Left ventricle myocardium inferior (tissue), 1 donor: ENCODE measurements around the gene EBPL. TPM values are rescaled to one million over a fixed set of nuclear protein-coding genes. Genes with fewer than 3 reads are reported as not detected.

ENCODE experiments used
- DNase-seq: peaks from one replicate; pipeline ENCODE4 v3.0.0-alpha.2; 2020
- H3K27ac ChIP-seq: fragments of 200-600 bp; replicated peaks from 2 replicates; pipeline ENCODE4 v1.8.0; 2021
- H3K27me3 ChIP-seq: fragments of 200-600 bp; 2 replicates; pipeline ENCODE4 v1.8.0; 2021; ENCODE audit warnings: low read depth
- H3K36me3 ChIP-seq: fragments of 200-600 bp; 2 replicates; pipeline ENCODE4 v1.8.0; 2021
- H3K4me1 ChIP-seq: fragments of 200-600 bp; 2 replicates; pipeline ENCODE4 v1.8.0; 2021
- H3K4me3 ChIP-seq: fragments of 200-600 bp; 2 replicates; pipeline ENCODE4 v1.8.0; 2021; ENCODE audit warnings: mild to moderate bottlenecking, moderate library complexity
- H3K9me3 ChIP-seq: fragments of 200-600 bp; replicated peaks from 2 replicates; pipeline ENCODE4 v1.8.0; 2021
- intact Hi-C: fragments of 100-400 bp; cut with micrococcal nuclease; formaldehyde crosslinking; loops from one replicate; pipeline ENCODE4 v1.11.0; 2022
- total RNA-seq: library from RNA; stranded (reverse); fragmentation: NEBNext Ultra II Directional; extraction: Animal tissue kit (Norgen Biotek cat#: 25700); gene quantifications from one replicate; pipeline ENCODE4 v1.2.1, GENCODE V29; 2021
- TF ChIP-seq, protein P1 (sequence below): fragments of 200-600 bp; IDR thresholded peaks from 2 replicates; pipeline ENCODE4 v1.8.0; 2021; ENCODE audit warnings: antibody characterized with exemption, mild to moderate bottlenecking, borderline replicate concordance
- donor health status: DM: no; HTN: yes; CAD: no; lungs with severe emphysema.

Gene EBPL
- total RNA-seq, 1 donor from 2014 or later, result 6.0 TPM

DNA sequence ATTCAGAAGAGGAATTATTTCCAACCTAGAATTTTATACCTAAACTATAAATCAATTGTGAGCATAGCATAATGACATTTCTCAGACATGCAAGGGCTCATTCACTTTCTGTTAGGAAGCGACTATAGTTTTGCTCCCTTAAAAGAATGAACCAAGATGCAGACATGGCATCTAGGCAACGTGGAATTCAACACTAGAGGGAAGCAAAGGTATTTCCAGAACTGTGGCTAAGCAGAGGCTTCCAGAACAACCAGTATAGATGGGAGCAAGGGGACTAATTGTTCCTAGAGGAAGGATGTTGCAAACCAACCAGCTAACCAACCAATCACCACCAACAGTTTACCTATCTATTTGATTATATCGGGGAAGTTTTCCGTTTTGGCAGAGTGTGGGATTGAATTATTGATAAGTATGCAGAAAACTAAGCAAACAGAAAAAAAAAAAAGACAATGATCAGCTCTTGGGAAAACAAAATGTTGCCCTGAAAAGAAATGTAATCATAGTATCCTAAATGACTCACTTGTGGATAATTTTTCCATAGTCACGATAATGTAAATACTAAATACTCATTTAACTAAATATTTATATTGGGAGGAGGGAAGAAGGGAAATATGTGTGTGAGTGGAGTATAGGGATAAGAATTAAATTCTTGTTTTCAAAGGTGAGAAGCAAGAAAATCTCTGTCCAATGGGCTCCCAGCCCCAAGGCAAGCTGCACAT is 41.9 kb downstream of the EBPL start:
- TF ChIP-seq, protein P1, sequence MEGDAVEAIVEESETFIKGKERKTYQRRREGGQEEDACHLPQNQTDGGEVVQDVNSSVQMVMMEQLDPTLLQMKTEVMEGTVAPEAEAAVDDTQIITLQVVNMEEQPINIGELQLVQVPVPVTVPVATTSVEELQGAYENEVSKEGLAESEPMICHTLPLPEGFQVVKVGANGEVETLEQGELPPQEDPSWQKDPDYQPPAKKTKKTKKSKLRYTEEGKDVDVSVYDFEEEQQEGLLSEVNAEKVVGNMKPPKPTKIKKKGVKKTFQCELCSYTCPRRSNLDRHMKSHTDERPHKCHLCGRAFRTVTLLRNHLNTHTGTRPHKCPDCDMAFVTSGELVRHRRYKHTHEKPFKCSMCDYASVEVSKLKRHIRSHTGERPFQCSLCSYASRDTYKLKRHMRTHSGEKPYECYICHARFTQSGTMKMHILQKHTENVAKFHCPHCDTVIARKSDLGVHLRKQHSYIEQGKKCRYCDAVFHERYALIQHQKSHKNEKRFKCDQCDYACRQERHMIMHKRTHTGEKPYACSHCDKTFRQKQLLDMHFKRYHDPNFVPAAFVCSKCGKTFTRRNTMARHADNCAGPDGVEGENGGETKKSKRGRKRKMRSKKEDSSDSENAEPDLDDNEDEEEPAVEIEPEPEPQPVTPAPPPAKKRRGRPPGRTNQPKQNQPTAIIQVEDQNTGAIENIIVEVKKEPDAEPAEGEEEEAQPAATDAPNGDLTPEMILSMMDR, result peak; percentile 56
- intact Hi-C loops, result no loop called here
- DNase-seq, result no peak
- Histone ChIP-seq H3K9me3 (no peaks in the 10 kb centered on the region), H3K27ac (no peak overlapping the region), H3K27me3 (no peaks in the 10 kb centered on the region), H3K4me3 (no peak overlapping the region), H3K4me1 (peaks cover 8% of the 10 kb centered on the region), H3K36me3 (no peaks in the 10 kb centered on the region)

DNA sequence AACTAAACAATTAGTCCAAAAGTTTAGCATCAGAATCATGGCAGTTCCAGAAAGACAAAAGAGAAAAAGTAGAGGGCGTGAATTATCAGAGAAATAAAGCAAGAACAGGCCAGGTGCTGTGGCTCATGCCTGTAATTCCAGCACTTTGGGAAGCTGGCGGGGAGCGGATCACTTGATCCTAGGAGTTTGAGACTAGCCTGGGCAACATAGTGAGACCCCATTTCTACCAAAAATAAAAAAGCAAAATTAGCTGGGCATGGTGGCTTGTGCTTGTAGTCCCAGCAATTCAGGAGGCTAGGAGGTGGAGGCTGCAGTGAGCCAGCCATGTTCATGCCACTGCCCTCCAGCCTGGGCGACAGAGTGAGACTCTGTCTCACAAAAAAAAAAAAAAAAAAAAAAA is 44.6 kb downstream of the EBPL start:
- Histone ChIP-seq H3K27ac (no peak overlapping the region), H3K4me1 (no peaks in the 10 kb centered on the region), H3K4me3 (no peak overlapping the region), H3K36me3 (no peaks in the 10 kb centered on the region), H3K27me3 (no peaks in the 10 kb centered on the region), H3K9me3 (no peaks in the 10 kb centered on the region)
- intact Hi-C loops, result no loop called here
- no peak for DNase-seq
- TF ChIP-seq, protein P1, result no peak

DNA sequence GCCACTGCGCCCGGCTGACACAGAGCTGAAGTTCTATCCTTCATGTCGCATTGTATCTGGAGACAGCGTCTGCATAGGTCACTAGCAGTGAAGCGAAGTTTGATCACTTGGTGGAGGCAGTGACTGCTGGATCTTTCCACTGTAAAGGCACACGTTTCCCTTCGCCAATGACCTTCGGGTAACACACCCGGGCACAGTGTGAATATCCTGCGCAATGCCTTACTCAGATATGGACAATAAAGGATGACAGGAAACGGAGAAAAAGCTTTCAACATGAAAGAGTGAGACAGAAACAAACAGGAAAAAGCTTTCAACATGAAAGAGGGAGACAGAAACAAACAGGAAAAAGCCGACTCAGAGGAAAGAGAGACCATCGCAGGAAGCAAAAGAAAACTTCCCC is 45.8 kb downstream of the EBPL start:
- intact Hi-C loops, result no loop called here
- TF ChIP-seq, protein P1, result no peak
- no peaks in the 10 kb centered on the region for H3K4me1 ChIP-seq
- no peak overlapping the region for H3K4me3 ChIP-seq
- H3K27me3 ChIP-seq, result no peaks in the 10 kb centered on the region
- H3K9me3 ChIP-seq, result no peaks in the 10 kb centered on the region
- no peaks in the 10 kb centered on the region for H3K36me3 ChIP-seq
- no peak for DNase-seq
- no peak overlapping the region for H3K27ac ChIP-seq

DNA sequence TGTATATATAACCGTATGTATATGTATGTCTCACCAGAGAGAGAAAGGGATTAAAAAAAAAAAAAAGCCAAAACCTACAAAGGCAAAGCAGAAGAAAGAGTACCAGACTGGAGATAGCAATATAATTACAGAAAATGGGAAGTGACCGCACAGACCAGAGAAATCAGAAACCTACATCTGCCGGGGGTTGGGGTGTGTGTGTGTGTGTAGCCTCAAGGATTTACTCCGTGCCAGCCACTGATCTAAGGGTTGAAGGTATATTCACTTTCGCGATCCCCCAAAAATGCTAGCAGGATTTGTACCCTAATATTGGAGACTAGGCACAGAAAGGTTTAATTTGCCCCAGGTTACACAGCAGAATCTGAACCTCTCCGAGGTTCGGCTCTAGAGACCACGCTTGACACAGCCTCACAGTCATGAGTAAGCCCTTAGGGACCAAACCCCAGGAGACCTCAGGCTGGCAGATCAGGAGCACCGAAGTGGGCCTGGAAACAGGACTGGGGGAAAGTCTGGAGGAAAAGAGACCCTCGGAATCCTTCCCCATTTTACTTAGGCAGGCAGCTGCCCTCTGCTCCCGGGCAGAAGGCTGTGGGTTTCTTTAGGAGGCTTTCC is 48.1 kb downstream of the EBPL start:
- Histone ChIP-seq H3K9me3 (no peaks in the 10 kb centered on the region), H3K4me3 (peak overlapping the region; percentile 41), H3K27ac (peak overlapping the region; percentile 50), H3K4me1 (no peaks in the 10 kb centered on the region), H3K36me3 (no peaks in the 10 kb centered on the region), H3K27me3 (no peaks in the 10 kb centered on the region)
- TF ChIP-seq, protein P1, result no peak
- intact Hi-C loops, result no loop called here
- no peak for DNase-seq

DNA sequence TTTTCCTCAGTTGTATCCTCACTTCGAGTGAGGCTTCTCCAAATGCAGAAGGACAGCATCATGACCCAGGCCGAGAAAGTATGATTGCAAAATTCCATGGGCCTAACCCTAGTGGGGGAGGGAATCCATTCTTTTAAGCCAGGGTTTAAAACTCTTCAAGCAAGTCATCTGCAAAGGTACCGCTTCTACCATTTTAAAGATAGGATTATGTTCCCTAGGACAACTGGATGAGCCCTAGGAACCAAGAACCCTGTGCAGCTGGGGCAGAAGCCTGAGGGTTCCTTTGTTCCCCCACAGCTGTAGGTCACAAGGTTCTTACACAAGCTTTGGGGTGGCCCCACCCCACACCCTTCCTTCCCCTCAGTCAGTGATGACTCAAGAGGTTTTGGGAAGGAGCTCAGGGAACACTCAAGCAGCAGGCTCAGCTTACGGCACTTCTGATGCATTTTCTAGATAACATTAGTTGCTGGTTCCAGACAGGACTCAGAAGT is 49.4 kb downstream of the EBPL start:
- peak overlapping the region; percentile 30 for H3K27ac ChIP-seq
- intact Hi-C loops, result no loop called here
- H3K27me3 ChIP-seq, result no peaks in the 10 kb centered on the region
- peak; percentile 46 for DNase-seq
- H3K4me1 ChIP-seq, result no peaks in the 10 kb centered on the region
- H3K36me3 ChIP-seq, result no peaks in the 10 kb centered on the region
- peak overlapping the region; percentile 41 for H3K4me3 ChIP-seq
- no peaks in the 10 kb centered on the region for H3K9me3 ChIP-seq
- TF ChIP-seq, protein P1, result no peak
